Vagina (tissue), 2 donors: ENCODE results near the gene BTF3. TPM values are rescaled to one million over a fixed set of nuclear protein-coding genes. Genes with fewer than 3 reads are reported as not detected.
"Not testable (repeated sequence)": the region's sequence is repeated elsewhere in the genome, so short reads cannot be mapped to it uniquely, and the experiment has no call there.

ENCODE experiments used
- DNase-seq, 2 donors: peaks; one replicate each; pipeline ENCODE4 v3.0.0-alpha.2; 2017; ENCODE audit errors: extremely low spot score in 2 of 2
- H3K27ac ChIP-seq: fragments of 200-600 bp; sonication (generic); one replicate; pipeline ENCODE4 v1.5.1; 2019
- H3K27me3 ChIP-seq: fragments of 200-600 bp; sonication (generic); one replicate; pipeline ENCODE4 v1.5.1; 2019
- H3K36me3 ChIP-seq, 2 donors: fragments of 200-600 bp; sonication (generic); one replicate each; pipeline ENCODE4 v1.5.1; 2017 to 2019
- H3K4me1 ChIP-seq: fragments of 200-600 bp; sonication (generic); one replicate; pipeline ENCODE4 v1.5.1; 2019
- H3K4me3 ChIP-seq, 2 donors: fragments of 200-600 bp; sonication (generic); 1 replicate in 1 of 2; 2 replicates in 1 of 2; pipeline ENCODE4 v1.5.1; 2016 to 2019
- H3K9me3 ChIP-seq: fragments of 200-600 bp; sonication (generic); one replicate; pipeline ENCODE4 v1.5.1; 2019
- CTCF ChIP-seq, 3 experiments: fragments of 450-650 bp in 2 of 3; fragments of 200-600 bp in 1 of 3; sonication (generic) in 1 of 3; IDR thresholded peaks; one replicate each; pipeline ENCODE4 v1.5.1; 2017 to 2019; ENCODE audit warnings: antibody characterized with exemption in 3 of 3, mild to moderate bottlenecking in 2 of 3, moderate library complexity in 2 of 3
- POLR2A ChIP-seq, 2 donors: fragments of 450-650 bp; IDR thresholded peaks; one replicate each; pipeline ENCODE4 v1.6.1; 2017; ENCODE audit warnings: antibody characterized with exemption in 2 of 2, mild to moderate bottlenecking in 2 of 2, moderate library complexity in 2 of 2
- POLR2AphosphoS5 ChIP-seq, 2 donors: sonication (generic); formaldehyde crosslinking; IDR thresholded peaks; one replicate each; pipeline ENCODE4 v1.9.0; 2017; ENCODE audit warnings: antibody characterized with exemption in 2 of 2, mild to moderate bottlenecking in 2 of 2, low read depth in 1 of 2; ENCODE audit not compliant: insufficient read depth in 1 of 2
- intact Hi-C: fragments of 100-400 bp; cut with DNase I; formaldehyde crosslinking; loops from one replicate; pipeline ENCODE4 v1.15.1; 2023
- total RNA-seq: library from RNA; depleted of rRNA; stranded (reverse); fragments of >200 nt; gene quantifications from one replicate; pipeline ENCODE4 v1.2.3, GENCODE V29; 2016

BTF3 gene
- total RNA-seq, 1 donor from 2014 or later: 537 TPM

DNA sequence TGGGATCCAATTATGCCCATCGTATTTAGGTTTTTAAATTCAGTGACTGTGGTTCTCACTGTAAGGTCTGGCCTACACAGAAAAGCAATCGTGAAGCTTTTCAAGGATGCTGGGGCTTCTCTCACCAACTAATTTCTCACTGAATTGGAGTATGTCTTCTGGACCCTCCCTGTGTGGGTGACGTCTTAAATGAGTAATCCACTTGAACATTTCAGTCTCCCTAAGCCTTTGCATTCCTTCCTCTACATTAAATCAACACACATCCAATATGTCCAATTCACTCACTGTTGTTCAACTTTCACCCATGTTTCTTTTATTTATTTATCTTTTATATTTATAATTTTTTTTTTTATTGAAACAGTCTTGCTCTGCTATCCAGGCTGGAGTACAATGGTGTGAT, 12.5 kb upstream of the BTF3 start:
- Histone ChIP-seq H3K4me1 (no peaks in the 10 kb centered on the region), H3K27me3 (no peaks in the 10 kb centered on the region), H3K9me3 (no peaks in the 10 kb centered on the region), H3K36me3 (no peaks in the 10 kb centered on the region), H3K4me3 (no peak overlapping the region), H3K27ac (no peak overlapping the region)
- no peak for TF ChIP-seq POLR2A (IDR thresholded peaks at IDR 0.05)
- no peak for TF ChIP-seq POLR2AphosphoS5 (IDR thresholded peaks at IDR 0.05; ENCODE audit: insufficient read depth in 1 of 2, low read depth in 1 of 2)
- no peak for TF ChIP-seq CTCF (IDR thresholded peaks at IDR 0.05)
- intact Hi-C loops: no loop called here
- no peak for DNase-seq

DNA sequence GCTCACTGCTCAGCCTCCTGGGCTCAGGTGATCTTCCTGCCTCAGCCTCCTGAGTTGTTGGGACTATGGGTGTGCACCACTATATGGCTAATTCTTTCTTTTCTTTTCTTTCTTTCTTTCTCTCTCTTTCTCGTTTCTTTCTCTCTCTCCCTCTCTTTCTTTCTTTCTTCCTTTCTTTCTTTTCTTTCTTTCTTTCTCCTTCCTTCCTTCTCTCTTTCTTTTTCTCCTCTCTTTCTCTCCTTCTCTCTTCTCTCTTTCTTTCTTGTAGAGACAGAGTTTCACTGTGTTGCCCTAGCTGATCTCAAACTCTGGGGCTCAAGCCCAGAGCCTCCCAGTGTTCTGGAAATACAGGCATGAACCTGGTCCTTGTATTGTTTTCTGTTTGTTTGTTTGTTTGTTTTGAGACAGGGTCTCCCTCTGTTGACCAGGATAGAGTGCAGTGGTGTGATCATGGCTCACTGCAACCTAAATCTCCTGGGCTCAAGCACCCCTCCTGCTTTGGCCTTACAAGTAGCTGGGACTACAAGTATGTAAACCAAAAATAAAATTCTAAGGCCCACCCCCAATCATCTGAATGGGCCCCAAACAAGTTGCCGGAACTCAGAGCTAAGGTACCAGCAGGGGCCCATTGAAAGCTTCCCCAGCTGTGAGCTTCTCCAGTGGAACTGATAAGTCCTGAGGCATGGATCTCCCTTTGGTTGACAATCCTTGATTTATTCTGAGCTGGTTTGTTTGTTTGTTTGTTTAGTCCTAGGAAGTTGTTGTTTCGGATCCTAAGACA, 11.9 kb upstream of the BTF3 start:
- TF ChIP-seq POLR2AphosphoS5 (IDR thresholded peaks at IDR 0.05; ENCODE audit: insufficient read depth in 1 of 2, low read depth in 1 of 2) (no peak), CTCF (IDR thresholded peaks at IDR 0.05) (no peak), POLR2A (IDR thresholded peaks at IDR 0.05) (no peak)
- H3K27me3 ChIP-seq: no peaks in the 10 kb centered on the region
- H3K9me3 ChIP-seq: no peaks in the 10 kb centered on the region
- H3K4me1 ChIP-seq: no peaks in the 10 kb centered on the region
- no peak overlapping the region for H3K27ac ChIP-seq
- no peak for DNase-seq
- no peak overlapping the region for H3K4me3 ChIP-seq
- intact Hi-C loops: no loop called here
- H3K36me3 ChIP-seq: no peaks in the 10 kb centered on the region

GRCh38 chr5:73487257-73487656, 11.0 kb upstream of the BTF3 start:
- H3K36me3 ChIP-seq, H3K27me3 ChIP-seq, H3K9me3 ChIP-seq, DNase-seq, H3K27ac ChIP-seq, H3K4me1 ChIP-seq, intact Hi-C loops, H3K4me3 ChIP-seq: not testable (repeated sequence)

DNA sequence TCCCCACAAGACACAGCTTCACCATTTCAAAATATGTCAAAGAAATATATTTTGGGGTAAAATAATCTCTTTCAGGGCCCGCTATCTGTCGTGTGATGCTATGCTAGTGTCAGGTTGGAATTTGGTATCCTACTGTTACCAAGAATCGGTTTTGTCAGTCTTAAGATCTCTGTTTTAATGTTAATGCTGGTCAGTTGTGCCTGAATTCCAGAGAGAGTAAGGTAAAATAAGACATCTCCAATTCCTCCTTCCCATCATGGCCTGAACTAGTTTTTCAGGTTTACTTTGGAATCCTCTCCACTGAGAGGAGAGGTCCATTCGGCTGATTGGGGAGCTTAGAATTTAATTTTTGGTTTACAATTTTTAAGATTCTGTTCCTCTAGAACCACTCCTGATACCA, 10.4 kb upstream of the BTF3 start:
- no peaks in the 10 kb centered on the region for H3K36me3 ChIP-seq
- H3K4me3 ChIP-seq: no peak overlapping the region
- H3K4me1 ChIP-seq: no peaks in the 10 kb centered on the region
- H3K27ac ChIP-seq: no peak overlapping the region
- TF ChIP-seq POLR2A (IDR thresholded peaks at IDR 0.05) (no peak), POLR2AphosphoS5 (IDR thresholded peaks at IDR 0.05; ENCODE audit: insufficient read depth in 1 of 2, low read depth in 1 of 2) (no peak), CTCF (IDR thresholded peaks at IDR 0.05) (no peak)
- no peaks in the 10 kb centered on the region for H3K9me3 ChIP-seq
- no peak for DNase-seq
- no peaks in the 10 kb centered on the region for H3K27me3 ChIP-seq
- intact Hi-C loops: no loop called here

- Histone ChIP-seq H3K4me3 (no peak overlapping the region), H3K9me3 (no peaks in the 10 kb centered on the region), H3K27ac (no peak overlapping the region), H3K27me3 (no peaks in the 10 kb centered on the region), H3K36me3 (no peaks in the 10 kb centered on the region), H3K4me1 (no peaks in the 10 kb centered on the region)
- no peak for DNase-seq
- TF ChIP-seq CTCF (IDR thresholded peaks at IDR 0.05) (no peak), POLR2A (IDR thresholded peaks at IDR 0.05) (no peak), POLR2AphosphoS5 (IDR thresholded peaks at IDR 0.05; ENCODE audit: insufficient read depth in 1 of 2, low read depth in 1 of 2) (no peak)
- intact Hi-C loops: no loop called here
These were observed 9.4 kb upstream of the BTF3 start for GRCh38 chr5:73488806-73489205.
